Epithelial cell of proximal tubule (primary cell): ENCODE measurements around the gene MEG3. TPM values are rescaled to one million over a fixed set of nuclear protein-coding genes. Genes with fewer than 3 reads are reported as not detected.

Experiments used
- DNase-seq: peaks from one replicate; pipeline ENCODE4 v3.0.0-alpha.2; 2011; ENCODE audit warnings: low read depth
- H3K4me3 ChIP-seq: 2 replicates; pipeline ENCODE4 v1.5.1; 2011; ENCODE audit warnings: low read depth, mild to moderate bottlenecking, low read length
- total RNA-seq: library from RNA; depleted of rRNA; stranded (reverse); fragments of >200 nt; gene quantifications from 2 replicates; pipeline ENCODE4 v1.2.3, GENCODE V29; 2015
- TF ChIP-seq, protein P1 (sequence below): conservative IDR thresholded peaks from 2 replicates; pipeline ENCODE4 v1.5.1; 2012; ENCODE audit warnings: low read depth, mild to moderate bottlenecking, low read length

The MEG3 gene
- total RNA-seq, 1 donor from 2014 or later = 26.0 TPM

DNA sequence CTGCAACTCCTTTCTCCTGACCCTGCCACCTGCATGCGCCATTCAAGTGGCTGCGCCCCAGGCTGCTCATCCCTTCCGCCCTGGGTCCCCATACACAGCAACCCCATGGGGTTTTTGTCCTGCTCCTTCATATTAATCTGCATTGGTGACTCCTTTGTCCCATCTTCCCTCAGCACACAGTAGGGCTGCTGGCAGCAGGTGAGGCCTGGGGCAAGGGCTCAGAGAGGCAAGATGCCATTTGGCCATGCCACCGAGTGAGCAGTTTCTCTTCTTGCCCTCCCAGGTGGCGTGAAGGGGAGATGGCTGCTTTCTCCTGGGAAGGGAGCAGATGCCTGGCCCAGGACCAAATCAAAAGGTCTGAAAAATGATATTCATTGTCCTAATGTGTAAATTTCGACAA is 68.5 kb downstream of the MEG3 start:
- TF ChIP-seq, protein P1, sequence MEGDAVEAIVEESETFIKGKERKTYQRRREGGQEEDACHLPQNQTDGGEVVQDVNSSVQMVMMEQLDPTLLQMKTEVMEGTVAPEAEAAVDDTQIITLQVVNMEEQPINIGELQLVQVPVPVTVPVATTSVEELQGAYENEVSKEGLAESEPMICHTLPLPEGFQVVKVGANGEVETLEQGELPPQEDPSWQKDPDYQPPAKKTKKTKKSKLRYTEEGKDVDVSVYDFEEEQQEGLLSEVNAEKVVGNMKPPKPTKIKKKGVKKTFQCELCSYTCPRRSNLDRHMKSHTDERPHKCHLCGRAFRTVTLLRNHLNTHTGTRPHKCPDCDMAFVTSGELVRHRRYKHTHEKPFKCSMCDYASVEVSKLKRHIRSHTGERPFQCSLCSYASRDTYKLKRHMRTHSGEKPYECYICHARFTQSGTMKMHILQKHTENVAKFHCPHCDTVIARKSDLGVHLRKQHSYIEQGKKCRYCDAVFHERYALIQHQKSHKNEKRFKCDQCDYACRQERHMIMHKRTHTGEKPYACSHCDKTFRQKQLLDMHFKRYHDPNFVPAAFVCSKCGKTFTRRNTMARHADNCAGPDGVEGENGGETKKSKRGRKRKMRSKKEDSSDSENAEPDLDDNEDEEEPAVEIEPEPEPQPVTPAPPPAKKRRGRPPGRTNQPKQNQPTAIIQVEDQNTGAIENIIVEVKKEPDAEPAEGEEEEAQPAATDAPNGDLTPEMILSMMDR = no peak
- no peak overlapping the region for H3K4me3 ChIP-seq
- DNase-seq = no peak

DNA sequence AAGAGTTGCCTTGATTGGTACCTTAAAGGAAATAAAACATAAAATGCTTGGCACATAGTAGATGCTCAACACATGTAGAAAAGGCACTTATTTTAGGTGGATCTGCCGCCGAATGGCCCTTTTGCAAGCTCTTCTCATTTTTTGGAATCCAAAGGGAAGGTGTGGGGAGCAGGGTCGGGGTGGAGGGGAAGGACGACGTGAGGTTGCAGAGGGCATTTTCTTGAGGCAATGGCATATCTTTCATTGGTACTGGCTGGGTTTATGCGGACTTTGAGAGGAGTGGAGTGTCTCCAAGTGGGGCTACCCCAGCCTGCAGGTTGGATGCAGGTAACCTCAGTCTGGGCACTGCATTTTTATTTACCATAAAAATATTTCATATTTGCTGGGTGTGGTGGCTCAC is 69.5 kb downstream of the MEG3 start:
- no peak for DNase-seq
- TF ChIP-seq, protein P1 = no peak
- no peak overlapping the region for H3K4me3 ChIP-seq

DNA sequence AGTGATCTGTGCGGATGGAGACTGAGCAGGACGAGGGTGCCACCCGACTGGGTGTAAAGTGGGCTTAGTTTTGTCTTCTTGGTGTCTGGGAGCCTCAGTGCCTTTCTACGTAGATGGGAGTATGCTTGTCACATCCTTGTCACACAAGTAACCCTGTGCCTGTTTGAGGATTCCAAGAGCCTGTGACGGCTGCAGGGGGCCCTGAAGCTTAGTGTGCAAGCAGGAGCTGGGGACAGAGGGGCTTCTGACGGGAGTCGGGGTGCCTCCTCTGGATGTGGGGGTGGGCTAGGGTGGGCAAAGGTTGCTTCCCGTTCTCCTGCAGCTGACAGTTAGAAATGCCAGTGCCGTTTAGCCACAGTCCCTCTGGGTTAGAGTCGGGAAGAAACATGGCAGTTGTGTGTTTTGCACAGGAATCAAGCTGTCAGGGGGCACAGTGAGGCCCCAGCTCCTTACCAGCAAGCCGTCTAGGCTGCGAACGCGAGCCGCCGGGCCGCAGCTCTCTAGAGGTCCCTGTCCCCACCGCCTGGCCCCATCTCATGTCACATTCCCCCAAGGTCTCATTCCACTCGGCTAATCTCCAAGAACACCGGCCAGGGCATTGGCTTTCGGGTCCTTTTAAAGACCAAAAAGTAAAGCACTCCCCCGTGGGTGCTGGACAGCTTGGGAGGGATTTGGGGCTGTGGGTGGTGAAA is 70.6 kb downstream of the MEG3 start:
- TF ChIP-seq, protein P1 = no peak
- H3K4me3 ChIP-seq = no peak overlapping the region
- DNase-seq = no peak

DNA sequence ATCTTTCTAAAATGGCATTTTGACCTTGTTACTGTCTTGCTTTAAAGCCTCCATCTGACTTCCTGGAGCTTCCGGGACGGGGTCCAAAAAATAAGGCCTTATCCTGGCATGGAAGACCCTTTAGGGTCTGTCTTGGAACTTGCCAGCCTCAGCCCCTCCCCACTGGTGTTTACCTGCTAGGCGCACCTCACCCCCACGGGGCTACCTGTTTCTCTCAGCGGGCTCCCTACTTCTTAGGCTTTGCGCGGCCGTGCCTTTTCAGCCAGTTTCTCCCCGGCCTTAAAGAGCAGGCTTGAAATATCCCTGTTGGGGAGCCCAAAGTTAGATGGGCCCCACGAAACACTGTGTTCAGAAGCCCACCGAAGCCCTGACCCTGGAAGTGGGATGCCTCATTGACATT is 72.5 kb downstream of the MEG3 start:
- H3K4me3 ChIP-seq = no peak overlapping the region
- TF ChIP-seq, protein P1 = no peak
- no peak for DNase-seq

DNA sequence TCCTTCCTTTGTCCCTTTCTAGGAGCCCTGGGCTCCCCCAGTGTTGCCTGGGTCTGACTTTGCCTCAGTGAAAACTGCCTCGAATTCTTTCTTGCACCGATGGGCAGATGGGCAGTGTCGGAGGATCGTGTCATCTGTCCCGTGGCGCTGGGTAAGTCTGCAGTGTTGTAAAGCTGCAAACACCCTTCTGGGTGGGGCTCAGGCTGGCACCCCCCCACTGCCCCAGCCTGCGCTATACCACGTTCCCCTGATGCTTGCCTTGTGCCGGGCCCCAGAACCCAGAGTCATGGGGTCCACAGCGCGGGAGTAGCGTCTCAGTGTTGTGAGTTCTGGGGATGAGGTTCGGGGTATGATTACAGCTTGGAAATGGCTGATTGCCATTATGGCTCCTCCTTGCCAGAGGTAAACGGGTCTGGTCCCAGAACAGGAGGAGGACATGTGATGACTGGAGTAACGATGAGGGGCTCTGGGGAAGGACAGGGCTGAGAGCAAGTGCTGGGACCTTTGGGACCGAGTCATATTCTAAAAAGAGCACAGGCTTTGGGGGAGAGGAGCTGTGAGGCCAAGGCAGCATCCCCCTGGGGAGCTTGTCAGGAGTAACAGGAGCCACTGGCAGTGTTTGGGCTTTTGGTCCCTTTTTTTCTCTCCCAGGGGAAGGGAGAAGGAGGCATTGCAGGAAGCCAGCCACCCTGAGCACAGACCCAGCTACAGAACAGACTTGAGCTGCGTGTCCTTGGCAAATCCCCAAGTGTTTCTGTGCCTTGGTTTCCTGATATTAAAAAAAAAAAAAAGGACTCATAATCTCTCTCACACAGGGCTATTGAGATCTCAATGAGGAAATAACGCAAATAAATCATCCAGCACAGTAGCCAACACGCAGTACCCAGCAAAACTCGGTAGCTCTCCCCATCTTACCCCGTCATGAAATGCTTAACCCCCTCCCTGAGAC is 73.3 kb downstream of the MEG3 start:
- DNase-seq = no peak
- no peak overlapping the region for H3K4me3 ChIP-seq
- TF ChIP-seq, protein P1 = no peak

DNA sequence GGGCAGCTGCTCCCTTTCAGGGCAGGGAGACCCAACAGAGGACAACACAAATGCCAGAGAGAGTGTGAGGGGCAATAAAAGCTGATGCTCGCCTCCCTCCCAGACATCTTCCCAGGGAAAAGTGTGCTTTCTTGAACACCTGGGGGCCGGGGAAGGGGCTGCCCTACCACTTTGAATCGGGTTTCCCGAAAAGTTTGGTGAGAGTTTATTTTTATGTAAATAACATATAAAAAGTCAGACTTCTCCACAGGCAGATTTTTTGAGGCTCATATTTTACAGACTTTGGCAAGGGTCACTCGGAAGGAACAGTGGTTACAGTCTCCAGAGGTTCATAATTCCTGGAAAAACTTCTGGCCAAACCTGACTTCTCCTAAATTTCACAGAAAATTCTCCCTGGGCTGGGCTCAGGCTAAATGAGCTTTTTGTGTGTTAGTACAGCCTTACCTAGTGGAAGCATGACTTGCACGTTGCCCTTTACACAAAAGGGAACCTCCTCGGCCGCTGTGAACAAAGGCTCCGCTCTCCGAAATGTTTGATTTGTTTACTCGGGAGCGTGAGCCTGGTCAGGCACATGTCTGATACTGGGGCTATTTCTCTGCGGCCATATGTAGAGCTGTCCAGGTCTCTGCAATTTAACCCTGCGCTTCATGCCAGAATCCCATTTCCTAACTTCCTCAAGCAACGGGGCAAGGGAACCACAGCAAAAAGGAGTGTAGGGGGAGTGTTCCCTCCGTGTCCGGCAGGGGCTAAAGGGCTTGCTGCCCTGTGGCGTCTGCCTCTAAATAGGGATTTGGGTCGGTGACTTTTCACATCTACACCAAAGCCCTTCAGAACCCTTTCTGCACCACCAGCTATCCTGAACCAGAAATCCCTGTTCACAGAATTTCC is 74.2 kb downstream of the MEG3 start:
- no peak for DNase-seq
- H3K4me3 ChIP-seq = no peak overlapping the region
- TF ChIP-seq, protein P1 = no peak
